GM15510 (cell line): ENCODE results near the gene AWAT2.

ENCODE experiments used
- POLR2A ChIP-seq: IDR thresholded peaks from 3 replicates; pipeline ENCODE4 v1.6.1; 2011; ENCODE audit warnings: borderline replicate concordance; ENCODE audit not compliant: insufficient read length; ENCODE audit errors: extremely low read depth

Gene AWAT2, protein sequence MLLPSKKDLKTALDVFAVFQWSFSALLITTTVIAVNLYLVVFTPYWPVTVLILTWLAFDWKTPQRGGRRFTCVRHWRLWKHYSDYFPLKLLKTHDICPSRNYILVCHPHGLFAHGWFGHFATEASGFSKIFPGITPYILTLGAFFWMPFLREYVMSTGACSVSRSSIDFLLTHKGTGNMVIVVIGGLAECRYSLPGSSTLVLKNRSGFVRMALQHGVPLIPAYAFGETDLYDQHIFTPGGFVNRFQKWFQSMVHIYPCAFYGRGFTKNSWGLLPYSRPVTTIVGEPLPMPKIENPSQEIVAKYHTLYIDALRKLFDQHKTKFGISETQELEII

DNA sequence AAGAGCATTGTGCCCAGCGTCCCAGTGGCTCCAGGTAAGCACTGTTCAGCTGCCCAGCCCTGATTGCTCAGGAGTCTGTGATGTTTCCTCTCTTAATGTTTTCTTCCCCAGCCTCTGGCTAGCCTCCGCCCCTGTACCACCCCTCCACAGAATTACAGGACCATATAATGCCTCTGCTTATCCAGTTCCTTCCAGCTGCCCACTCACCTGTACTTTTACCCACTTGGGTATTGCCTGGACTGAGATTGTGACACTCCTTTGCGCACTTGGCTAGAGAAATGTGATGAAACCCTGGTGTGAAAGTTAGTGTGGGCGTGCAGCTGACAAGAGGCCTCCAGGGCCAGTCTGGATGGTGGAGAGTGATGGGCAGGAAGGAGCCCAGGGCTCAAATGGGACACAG lies at the start of gene AWAT2:
Gene AWAT2 (minus strand): TSS at position 14 of the 400 bp plus-strand sequence. CDS start 6 bp downstream, at position 8.
- TF ChIP-seq POLR2A = no peak

DNA sequence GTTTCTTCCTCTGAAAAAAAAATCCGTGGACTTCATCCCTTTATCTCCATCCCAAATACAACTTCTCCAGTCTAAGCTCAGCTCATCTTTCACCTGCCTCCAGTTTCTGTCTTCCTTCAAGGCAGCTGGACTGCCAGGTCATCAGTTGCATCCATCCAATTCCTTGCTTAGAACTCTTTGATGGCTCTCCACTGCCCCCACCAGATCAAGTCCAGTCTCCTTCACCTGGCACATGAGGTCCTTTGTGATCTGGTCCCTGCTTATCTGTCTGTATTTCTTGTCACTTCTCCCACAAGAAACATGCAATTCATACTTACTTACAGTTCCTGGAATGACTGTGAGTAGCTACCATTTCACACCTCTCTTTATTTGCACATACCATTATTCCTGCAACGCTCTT lies 46.3 kb upstream of the AWAT2 start:
- TF ChIP-seq POLR2A = no peak

DNA sequence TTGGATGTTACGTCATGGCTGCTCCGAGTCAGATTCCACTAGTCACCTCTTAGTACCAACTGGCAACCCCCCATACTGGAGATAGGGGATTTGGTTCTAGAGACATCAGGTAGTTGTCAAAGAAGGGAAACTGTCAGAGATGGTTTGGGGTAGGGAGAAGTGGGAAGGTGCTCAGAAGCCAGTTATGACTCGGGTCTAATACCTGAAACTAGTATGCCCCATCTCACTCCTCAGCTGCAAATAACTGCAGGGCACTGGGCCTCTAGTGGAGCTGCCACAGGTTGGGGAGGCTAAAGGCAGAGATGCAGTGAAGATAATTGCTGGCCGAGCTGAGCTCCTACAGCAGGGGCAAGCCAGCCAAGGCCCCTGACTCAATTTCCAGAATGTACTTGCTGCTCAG lies 42.5 kb upstream of the AWAT2 start:
- no peak for TF ChIP-seq POLR2A

DNA sequence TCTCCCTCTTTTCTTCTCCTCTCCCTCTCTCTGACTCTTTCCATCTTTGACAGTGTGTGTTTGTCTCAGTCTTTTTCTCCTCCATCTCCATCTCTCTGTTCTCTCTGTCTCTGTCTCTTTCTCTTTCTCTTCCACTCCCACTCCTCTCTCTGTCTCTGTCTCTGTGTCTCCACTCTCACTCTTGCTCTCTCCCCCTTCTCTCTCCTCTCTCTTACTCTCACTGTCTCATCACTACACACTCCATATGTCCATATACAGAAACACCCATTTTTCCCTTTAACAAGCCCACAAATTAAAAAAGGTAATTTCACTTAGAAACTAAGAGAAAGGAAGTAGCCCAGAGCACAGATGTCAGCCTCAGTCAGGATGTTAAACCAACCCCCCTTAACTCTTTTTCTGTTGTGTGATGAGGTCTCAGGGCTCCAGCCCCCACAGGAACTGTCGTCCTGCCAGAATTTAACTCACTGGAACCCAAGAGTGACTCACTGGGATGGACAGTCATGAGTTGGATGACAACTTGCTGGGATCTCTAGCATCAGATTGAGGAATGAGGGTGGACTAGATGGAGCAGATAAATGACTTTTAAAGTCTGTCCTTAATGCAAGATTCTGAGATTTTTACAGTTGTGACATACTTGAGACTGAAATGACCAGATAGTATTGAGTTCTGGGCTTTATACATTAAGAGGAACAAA lies 40.0 kb upstream of the AWAT2 start:
- no peak for TF ChIP-seq POLR2A

DNA sequence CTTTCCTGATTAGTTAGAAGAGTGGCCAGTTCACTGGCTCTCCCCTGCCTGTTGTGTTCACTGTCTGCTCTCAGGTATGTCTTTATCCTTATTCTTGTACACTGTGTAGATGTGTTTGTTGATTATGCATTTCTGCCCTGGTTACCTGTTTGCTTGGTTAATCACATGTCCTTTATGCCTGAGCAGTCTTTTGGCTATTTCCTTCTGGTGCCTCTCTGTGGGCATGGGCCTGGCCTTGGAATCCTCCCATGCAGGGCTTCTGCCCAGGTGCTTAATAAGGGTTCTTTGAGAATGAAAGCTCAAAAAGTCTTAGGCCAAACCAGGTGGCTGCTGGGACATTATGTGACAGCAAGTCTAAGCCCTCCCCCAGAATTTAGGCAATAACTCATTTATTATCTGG lies 39.0 kb upstream of the AWAT2 start:
- no peak for TF ChIP-seq POLR2A

DNA sequence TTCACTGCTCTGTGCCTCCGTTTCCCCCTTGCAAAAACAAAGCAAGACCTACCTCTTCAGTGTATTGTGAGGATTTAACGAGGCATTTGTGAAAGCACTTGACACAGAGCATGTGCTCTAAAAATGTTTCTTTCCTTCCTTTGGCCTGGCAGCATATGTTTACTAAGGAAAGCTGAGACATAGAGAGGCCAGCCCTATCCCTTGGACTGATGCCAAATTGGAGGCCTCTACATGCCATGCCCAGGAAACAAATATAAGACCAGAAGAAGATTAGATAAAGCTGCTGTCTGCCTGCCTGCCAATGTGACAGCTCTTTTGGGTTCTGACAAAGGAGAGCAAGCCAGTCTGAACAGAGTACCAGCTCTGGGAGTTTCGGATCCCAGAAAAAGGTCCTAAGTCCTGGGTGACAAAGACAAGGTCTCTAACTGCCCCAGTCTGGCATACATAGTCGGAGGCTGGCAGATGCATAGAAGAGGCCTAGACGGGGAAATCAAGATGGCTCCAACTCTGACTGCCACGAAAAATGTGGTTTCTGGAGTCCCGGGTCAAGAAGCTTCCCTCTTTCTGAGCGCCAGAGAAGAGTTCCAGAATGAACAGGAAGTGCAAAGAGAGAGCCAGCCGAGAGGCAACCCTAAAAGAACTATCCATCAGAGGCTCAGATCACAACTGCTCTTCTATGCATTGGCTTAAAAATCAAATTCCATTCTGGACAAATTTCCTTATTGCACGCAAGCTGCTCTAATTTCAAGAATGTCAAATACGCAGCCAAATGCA lies 38.3 kb upstream of the AWAT2 start:
- no peak for TF ChIP-seq POLR2A

DNA sequence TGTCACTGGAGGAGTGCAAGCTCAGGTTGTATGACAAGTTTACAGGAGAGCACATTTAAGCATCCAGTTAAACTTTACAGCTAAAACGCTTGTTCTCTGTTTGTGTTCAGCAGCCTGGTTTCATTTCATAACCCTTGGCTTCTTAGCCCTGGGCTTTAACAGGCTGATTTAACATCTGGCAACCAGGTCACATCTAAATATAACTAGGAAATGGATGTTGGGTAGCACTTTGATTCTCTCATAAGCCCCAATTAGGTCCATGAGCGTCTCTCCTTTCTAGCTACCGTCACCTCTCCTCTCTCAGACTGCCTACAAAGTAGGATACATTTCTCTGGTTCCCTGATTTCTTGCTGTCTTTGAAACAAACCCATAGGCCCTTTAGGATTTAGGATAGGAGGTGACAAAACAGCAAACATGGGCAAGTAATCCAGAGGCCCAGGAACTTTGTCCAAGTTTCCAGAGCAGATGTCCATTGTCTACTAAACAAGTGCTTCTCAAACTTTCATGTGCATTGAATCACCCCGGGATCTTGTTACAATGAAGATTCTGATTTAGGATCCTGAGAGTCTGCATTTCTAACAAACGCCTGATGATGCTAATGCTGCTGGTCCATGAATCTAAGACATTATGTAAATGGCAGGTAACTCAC lies 35.0 kb upstream of the AWAT2 start:
- no peak for TF ChIP-seq POLR2A

DNA sequence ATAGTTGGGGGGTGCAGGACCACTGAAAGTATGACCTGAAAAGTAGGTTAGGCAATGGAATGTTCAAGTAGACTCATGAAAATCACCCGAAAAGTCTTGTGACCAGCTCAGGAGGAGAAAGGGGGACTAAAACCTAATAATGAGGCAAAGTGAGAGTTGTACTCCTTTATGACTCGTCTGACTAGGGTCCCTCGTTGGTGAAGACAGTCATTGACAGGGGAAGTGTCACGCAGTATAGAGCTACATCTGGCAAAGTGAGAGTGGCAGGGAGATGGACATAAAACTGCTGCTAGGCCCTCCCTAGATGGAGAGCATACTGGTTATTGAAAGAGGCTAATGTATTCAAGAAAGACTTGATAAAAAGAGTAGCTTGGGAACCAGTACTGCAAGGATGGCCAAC lies 33.0 kb upstream of the AWAT2 start:
- TF ChIP-seq POLR2A = no peak

DNA sequence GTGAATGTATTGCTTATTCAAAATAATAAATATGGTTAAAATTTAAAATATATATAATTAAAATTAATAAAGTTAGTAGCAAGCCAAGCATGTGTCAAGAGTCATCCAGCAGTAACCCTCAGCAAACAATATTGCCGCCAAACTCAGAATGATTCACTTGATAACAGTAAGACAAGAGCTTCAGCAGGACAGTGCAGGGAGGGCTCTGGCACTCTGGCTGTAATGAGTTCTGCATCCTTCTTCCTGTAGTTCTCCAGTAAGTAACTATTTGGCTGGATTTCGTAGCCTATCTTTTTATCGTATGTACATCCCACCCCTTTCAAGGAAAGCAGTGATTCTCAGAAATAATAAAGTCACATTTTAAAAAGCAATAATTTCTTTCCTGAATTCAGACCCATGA lies 30.1 kb upstream of the AWAT2 start:
- TF ChIP-seq POLR2A = no peak

DNA sequence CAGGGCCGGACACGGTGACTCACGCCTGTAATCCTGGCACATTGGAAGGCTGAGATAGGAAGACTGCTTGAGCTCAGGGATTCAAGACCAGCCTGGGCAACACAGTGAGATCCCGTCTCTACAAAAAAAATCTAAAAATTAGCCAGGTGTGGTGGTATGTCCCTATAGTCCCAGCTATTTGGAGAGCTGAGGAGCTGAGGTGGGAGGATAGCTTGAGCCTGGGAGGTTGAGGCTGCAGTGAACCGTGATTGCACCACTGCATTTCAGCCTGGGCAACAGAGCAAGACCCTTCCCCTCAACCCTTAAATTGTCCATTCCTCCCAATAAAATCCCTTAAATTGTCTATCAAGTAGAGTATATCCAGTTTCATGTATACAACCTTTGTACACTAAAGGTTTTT lies 29.6 kb upstream of the AWAT2 start:
- no peak for TF ChIP-seq POLR2A

DNA sequence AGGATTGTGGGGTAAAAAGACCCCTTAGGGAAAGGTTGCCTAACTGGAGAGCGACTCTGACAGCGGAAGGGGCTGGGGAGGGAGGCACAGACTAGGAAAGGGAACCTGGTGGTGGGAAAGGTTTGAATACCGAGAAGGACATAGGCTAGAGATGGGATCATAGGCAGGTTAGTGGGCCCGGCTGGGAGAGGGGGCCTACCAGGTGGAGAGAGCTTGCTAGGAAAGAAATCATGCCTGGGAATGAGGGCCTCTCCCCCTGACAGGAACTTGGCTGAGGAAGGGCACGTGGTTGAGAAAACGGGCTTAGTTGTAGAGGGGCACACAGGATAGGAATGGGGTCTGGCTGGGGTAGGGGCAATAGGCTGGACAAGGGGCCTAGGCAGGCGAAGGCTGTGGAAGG lies 16.9 kb upstream of the AWAT2 start:
- TF ChIP-seq POLR2A = no peak

DNA sequence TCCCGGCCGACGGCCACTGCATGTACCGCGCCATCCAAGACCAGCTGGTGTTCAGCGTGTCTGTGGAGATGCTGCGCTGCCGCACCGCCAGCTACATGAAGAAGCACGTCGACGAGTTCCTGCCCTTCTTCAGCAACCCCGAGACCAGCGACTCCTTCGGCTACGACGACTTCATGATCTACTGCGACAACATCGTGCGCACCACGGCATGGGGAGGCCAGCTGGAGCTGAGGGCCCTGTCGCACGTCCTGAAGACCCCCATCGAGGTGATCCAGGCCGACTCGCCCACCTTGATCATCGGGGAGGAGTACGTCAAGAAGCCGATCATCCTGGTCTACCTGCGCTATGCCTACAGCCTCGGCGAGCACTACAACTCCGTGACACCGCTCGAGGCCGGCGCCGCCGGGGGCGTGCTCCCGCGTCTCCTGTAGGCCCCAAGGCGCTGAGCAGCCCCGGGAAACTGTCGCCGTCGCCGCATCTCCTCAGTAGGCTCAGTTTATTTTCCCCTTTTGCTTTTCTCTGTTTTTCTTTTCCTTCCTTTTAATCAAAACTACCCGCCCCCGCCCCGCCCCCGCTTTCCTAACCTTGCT lies 13.3 kb upstream of the AWAT2 start:
- no peak for TF ChIP-seq POLR2A

DNA sequence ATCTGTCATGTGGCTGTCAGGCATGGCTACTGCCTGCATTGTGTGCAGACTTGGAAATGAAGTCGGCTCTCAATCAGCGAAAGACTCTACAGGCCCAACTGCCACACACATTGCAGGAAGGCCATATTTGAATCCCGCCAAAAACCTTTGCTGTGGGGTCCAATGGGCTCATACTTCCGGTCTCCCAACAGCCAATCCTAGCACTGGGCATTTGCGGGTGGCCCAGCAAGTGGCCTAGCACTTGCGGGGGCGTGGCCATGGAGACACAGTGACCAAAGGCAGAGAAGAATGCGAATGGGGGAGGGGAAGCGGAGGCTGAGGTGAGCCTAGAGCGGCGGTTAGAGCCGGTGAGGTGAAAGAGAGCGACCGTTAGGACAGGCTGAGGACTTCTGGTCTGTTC lies 12.3 kb upstream of the AWAT2 start, which contains the start of gene OTUD6A:
Gene OTUD6A (plus strand): TSS at position 382 of the 400 bp plus-strand sequence. CDS start 68 bp downstream, outside the sequence.
- TF ChIP-seq POLR2A = no peak

DNA sequence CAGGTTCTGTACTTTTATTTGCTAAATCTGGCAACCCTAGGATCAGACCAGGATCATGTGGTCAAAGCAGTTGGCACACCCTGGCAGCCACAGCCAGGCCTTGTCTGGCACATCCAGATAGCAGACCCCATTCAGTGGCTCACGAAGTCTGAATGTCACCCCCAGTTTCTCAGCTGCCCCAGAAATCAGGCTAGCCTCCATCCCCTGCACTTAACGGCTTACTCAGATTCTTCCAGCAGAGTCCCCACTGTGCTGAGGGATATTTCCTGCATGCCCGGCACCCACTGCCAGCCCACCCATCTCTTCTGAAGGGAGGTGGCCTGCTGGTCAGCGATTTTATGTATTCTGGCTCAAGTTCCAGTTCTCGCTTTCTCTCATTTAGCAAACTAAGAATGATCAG lies 4.7 kb upstream of the AWAT2 start:
- no peak for TF ChIP-seq POLR2A
